MCF 10A (cell line): ENCODE results near the gene GPR37L1. TPM values are rescaled to one million over a fixed set of nuclear protein-coding genes. Genes with fewer than 3 reads are reported as not detected.

Experiments used
- BruUV-seq: library from RNA; stranded (reverse); fragments of 400-500 nt; replicated peaks from 2 replicates; lab custom pipeline; 2021; lab: Mats Ljungman, UMichigan
- CTCF ChIA-PET: fragments of 300-600 bp; sonication (Branson Sonifier 250); formaldehyde crosslinking; extraction: SDS; loops from one replicate; lab custom pipeline; 2021; ENCODE audit warnings: antibody characterized with exemption, inconsistent platforms; lab: Yijun Ruan, JAX
- POLR2A ChIA-PET: fragments of 300-600, 350-650 bp; sonication (Branson Sonifier 250); formaldehyde crosslinking; extraction: SDS; loops from one replicate; lab custom pipeline; 2020; ENCODE audit warnings: antibody characterized with exemption, inconsistent platforms; lab: Yijun Ruan, JAX
- DNase-seq: peaks from one replicate; pipeline ENCODE4 v3.0.0-alpha.2; 2018; ENCODE audit not compliant: unreplicated experiment
- H3K27ac Mint-ChIP-seq: one replicate; pipeline ENCODE4 v1.8.0; 2022; ENCODE audit warnings: mild to moderate bottlenecking, low read depth, mixed read lengths; ENCODE audit not compliant: unreplicated experiment
- H3K27me3 Mint-ChIP-seq: one replicate; pipeline ENCODE4 v1.8.0; 2022; ENCODE audit warnings: mixed read lengths; ENCODE audit not compliant: insufficient read depth, unreplicated experiment
- H3K36me3 Mint-ChIP-seq: one replicate; pipeline ENCODE4 v1.8.0; 2022; ENCODE audit warnings: mild to moderate bottlenecking, moderate library complexity, mixed read lengths; ENCODE audit not compliant: insufficient read depth, unreplicated experiment
- H3K4me1 Mint-ChIP-seq: one replicate; pipeline ENCODE4 v1.8.0; 2022; ENCODE audit warnings: mixed read lengths; ENCODE audit not compliant: insufficient read depth, unreplicated experiment
- H3K4me3 Mint-ChIP-seq: one replicate; pipeline ENCODE4 v1.8.0; 2022; ENCODE audit warnings: mild to moderate bottlenecking, moderate library complexity, mixed read lengths; ENCODE audit not compliant: unreplicated experiment
- H3K9me3 Mint-ChIP-seq: one replicate; pipeline ENCODE4 v1.8.0; 2022; ENCODE audit warnings: mixed read lengths; ENCODE audit not compliant: unreplicated experiment
- intact Hi-C: fragments of 100-400 bp; cut with micrococcal nuclease; formaldehyde crosslinking; loops from 2 replicates; pipeline ENCODE4 v1.14.1; 2022
- total RNA-seq: library from RNA; stranded (reverse); gene quantifications from 2 replicates; pipeline ENCODE4 v1.2.3, GENCODE V29; 2022
- TF ChIP-seq, protein P1 (sequence below): fragments of 200-600 bp; IDR thresholded peaks from one replicate; pipeline ENCODE4 v1.8.0; 2022; ENCODE audit warnings: antibody characterized with exemption, mild to moderate bottlenecking; ENCODE audit not compliant: unreplicated experiment

The GPR37L1 gene
- total RNA-seq, 1 experiment from 2014 or later: not detected

DNA sequence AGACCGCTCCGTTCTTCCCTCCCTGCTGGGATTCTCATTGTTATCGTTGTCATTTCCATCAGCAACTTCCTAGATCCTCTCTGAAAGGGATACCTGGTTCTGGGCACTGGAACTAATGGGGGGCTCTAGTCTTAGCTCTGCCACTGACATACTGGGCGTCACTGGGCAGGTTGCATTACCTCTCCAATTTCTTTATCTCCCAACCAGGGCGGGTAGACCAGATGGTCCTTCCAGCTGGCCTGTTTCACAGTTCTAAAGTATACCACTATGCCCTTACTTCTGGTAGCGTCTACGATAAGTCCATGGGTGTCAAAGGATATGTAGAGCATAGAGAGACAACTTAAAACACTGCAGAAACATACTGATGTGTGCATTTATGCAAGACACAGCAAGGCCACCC, 1.4 kb downstream of the GPR37L1 start:
- no peaks in the 10 kb centered on the region for H3K4me1 Mint-ChIP-seq
- POLR2A ChIA-PET: interaction anchor here (0.9 to 1.7 kb wide), 3 partner anchors 16 to 126 kb away, joined by 3 to 4 read pairs (median 3); no protein-coding TSS in a partner anchor
- H3K27me3 Mint-ChIP-seq: peaks cover 17% of the 10 kb centered on the region
- TF ChIP-seq, protein P1, sequence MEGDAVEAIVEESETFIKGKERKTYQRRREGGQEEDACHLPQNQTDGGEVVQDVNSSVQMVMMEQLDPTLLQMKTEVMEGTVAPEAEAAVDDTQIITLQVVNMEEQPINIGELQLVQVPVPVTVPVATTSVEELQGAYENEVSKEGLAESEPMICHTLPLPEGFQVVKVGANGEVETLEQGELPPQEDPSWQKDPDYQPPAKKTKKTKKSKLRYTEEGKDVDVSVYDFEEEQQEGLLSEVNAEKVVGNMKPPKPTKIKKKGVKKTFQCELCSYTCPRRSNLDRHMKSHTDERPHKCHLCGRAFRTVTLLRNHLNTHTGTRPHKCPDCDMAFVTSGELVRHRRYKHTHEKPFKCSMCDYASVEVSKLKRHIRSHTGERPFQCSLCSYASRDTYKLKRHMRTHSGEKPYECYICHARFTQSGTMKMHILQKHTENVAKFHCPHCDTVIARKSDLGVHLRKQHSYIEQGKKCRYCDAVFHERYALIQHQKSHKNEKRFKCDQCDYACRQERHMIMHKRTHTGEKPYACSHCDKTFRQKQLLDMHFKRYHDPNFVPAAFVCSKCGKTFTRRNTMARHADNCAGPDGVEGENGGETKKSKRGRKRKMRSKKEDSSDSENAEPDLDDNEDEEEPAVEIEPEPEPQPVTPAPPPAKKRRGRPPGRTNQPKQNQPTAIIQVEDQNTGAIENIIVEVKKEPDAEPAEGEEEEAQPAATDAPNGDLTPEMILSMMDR: no peak
- H3K4me3 Mint-ChIP-seq: no peak overlapping the region
- CTCF ChIA-PET: interaction anchor here (0.9 to 28.8 kb wide), 5 partner anchors 9 to 247 kb away, joined by 3 to 1380 read pairs (median 4); partner anchors contain the start of gene ELF3
- no peaks in the 10 kb centered on the region for H3K9me3 Mint-ChIP-seq
- intact Hi-C loops: no loop called here
- H3K27ac Mint-ChIP-seq: no peak overlapping the region
- BruUV-seq: no TSS peak
- no peak for DNase-seq
- H3K36me3 Mint-ChIP-seq: no peaks in the 10 kb centered on the region

DNA sequence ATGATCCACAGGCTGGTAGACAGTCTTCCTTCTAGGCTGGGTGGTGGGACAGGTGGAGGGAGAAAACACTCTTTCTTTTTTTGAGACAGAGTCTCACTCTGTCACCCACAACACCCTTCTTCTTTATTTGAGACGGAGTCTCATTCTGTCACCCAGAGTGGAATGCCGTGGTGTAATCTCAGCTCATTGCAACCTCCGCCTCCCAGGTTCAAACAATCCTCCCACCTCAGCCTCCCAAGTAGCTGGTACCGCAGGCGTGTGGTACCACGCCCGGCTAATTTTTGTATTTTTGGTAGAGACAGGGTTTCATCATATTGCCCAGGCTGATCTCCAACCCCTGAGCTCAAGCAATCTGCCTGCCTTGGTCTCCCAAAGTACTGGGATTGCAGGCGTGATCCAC, 2.9 kb downstream of the GPR37L1 start:
- no peaks in the 10 kb centered on the region for H3K9me3 Mint-ChIP-seq
- intact Hi-C loops: no loop called here
- CTCF ChIA-PET: interaction anchor here (0.6 to 28.8 kb wide), 8 partner anchors 9 to 559 kb away, joined by 3 to 1380 read pairs (median 5); partner anchors contain the start of gene ELF3
- no peaks in the 10 kb centered on the region for H3K36me3 Mint-ChIP-seq
- no peak for DNase-seq
- no peak overlapping the region for H3K27ac Mint-ChIP-seq
- H3K4me3 Mint-ChIP-seq: no peak overlapping the region
- BruUV-seq: no TSS peak
- peaks cover 4% of the 10 kb centered on the region for H3K4me1 Mint-ChIP-seq
- TF ChIP-seq, protein P1: no peak
- POLR2A ChIA-PET: interaction anchor here (1.1 kb wide), 1 partner anchor 125 kb away, joined by 3 read pairs; no protein-coding TSS in a partner anchor
- H3K27me3 Mint-ChIP-seq: peaks cover 17% of the 10 kb centered on the region

DNA sequence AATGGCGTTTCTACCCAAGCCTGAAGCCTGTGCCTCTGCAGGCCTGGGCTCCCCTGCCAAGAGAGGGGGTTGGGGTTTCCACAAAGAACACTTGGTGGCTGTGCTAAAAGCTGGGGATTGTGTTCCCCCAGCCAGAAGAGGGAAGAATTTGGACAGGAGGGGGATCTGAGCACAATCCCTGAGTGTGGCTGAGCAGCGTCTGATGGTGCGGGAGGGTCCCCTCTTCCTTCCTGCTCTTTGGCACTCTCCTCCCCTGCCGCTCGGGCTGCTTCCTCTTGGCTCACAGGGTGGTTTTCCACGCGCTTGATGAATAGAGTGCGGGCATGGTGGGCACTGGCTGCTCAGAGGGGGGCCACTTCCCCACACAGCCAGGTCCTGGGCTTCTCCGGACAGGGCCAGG, 3.7 kb downstream of the GPR37L1 start:
- intact Hi-C loops: no loop called here
- TF ChIP-seq, protein P1: no peak
- H3K4me1 Mint-ChIP-seq: peaks cover 4% of the 10 kb centered on the region
- ChIA-PET CTCF (interaction anchor here (0.6 to 28.8 kb wide), 8 partner anchors 9 to 273 kb away, joined by 3 to 1380 read pairs (median 6); partner anchors contain the start of gene ELF3), POLR2A (interaction anchor here (1.1 kb wide), 1 partner anchor 126 kb away, joined by 3 read pairs; no protein-coding TSS in a partner anchor)
- H3K36me3 Mint-ChIP-seq: no peaks in the 10 kb centered on the region
- no peak overlapping the region for H3K27ac Mint-ChIP-seq
- no peak overlapping the region for H3K4me3 Mint-ChIP-seq
- no peaks in the 10 kb centered on the region for H3K9me3 Mint-ChIP-seq
- no TSS peak for BruUV-seq
- no peak for DNase-seq
- H3K27me3 Mint-ChIP-seq: peaks cover 17% of the 10 kb centered on the region

DNA sequence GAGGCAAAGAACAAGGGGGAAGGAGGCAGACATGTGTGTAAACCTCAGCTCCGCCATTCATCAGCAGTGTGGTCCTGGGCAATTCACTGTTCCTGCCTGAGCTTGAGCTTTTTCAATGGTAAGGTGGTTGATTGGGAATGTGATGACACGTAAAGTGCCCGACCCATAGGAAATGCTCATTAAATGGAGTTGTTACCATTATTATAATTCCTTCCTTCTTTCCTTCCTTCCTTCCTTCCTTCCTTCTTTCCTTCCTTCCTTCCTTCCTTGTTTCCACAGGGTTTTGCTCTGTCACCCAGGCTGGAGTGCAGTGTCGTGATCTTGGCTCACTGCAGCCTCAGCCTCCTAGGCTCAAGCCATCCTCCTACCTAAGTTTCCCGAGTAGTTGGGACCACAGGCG, 4.3 kb downstream of the GPR37L1 start:
- Mint-ChIP-seq H3K4me3 (no peak overlapping the region), H3K27ac (no peak overlapping the region), H3K36me3 (peaks cover 6% of the 10 kb centered on the region), H3K27me3 (peaks cover 17% of the 10 kb centered on the region), H3K4me1 (peaks cover 4% of the 10 kb centered on the region), H3K9me3 (no peaks in the 10 kb centered on the region)
- intact Hi-C loops: no loop called here
- TF ChIP-seq, protein P1: no peak
- POLR2A ChIA-PET: interaction anchor here (0.6 kb wide), 1 partner anchor 104 kb away, joined by 4 read pairs; no protein-coding TSS in a partner anchor
- no TSS peak for BruUV-seq
- CTCF ChIA-PET: interaction anchor here (0.6 to 28.8 kb wide), 7 partner anchors 7 to 274 kb away, joined by 3 to 1380 read pairs (median 10); partner anchors contain the start of genes ELF3 and GPR37L1
- DNase-seq: no peak
